ENCODE data around the gene RAB27A.
A peak's percentile ranks its signal among the peaks of the same experiment; 100 is the strongest.
"Not testable (repeated sequence)": the region's sequence is repeated elsewhere in the genome, so short reads cannot be mapped to it uniquely, and the experiment has no call there.

The RAB27A gene

GRCh38 chr15:55289746-55290527 lies at the start of gene RAB27A:
RAB27A (minus strand) TSS chr15:55289813; CDS start chr15:55234934, 54,879 bp downstream.
- DNase-seq (ENCODE audit: low read depth in 2 of 2), result peak; percentile 66 to 76

DNA sequence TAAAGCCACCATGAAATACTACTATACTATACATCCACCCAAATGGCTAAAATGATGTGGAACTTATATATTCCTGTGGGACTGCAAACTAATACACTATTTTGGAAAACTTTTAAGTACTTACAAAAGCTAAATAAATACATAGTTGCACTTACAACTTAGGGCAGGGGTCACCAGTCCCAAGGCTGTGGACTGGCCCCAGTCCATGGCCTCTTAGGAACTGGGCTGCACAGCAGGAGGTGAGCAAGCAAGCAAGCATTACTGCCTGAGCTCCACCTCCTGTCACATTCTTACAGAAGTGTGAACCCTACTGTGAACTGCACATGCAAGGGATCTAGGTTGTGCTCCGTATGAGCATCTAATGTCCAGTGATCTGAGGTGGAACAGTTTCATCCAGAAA lies 47.5 kb upstream of the RAB27A start:
- DNase-seq (ENCODE audit: low read depth in 2 of 2), result no peak

GRCh38 chr15:55334997-55335396 lies 45.4 kb upstream of the RAB27A start:
- no peak for DNase-seq (ENCODE audit: low read depth in 2 of 2)

GRCh38 chr15:55334371-55334770 lies 44.8 kb upstream of the RAB27A start:
- no peak for DNase-seq (ENCODE audit: low read depth in 2 of 2)

DNA sequence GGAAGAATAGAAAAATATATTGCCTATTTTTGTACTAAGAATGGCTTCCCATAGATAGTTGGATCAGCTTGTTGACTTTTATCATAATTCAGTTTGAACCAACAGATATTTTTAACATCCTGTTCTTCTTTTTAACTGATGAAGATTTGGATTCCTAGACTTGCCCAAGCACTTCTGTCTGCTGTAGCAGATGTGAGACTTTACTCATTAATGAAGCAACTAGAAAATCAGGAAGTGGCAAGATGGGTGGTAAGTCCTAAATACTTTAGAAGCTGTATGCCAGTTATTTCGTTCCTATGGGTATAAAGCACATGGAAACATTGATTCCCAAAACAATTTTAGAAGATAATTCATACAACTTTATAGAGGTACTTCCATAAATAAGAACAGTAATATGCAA lies 37.8 kb upstream of the RAB27A start:
- DNase-seq (ENCODE audit: low read depth in 2 of 2), result no peak

GRCh38 chr15:55322467-55322866 lies 32.9 kb upstream of the RAB27A start:
- no peak for DNase-seq (ENCODE audit: low read depth in 2 of 2)

DNA sequence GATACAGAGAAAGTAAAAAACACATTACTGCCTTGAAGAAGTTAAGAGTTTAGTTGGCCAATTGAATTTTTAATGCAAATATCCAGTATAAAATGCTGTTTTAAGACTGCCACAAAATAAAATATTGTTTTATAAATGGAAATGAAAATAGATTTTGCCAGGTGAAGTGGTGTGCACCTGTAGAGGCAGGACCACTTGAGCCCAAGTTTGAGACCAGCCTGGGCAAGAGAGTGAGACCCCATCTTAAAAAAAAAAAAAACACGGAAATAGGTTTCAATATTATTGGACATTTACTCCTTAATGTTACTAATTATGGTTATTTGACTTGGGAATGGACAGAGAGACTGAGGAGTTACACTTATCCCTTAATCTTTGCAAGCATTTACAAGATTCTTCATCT lies 31.4 kb upstream of the RAB27A start:
- no peak for DNase-seq (ENCODE audit: low read depth in 2 of 2)

GRCh38 chr15:55320238-55320550 lies 30.6 kb upstream of the RAB27A start:
- DNase-seq (ENCODE audit: low read depth in 2 of 2), result no peak

DNA sequence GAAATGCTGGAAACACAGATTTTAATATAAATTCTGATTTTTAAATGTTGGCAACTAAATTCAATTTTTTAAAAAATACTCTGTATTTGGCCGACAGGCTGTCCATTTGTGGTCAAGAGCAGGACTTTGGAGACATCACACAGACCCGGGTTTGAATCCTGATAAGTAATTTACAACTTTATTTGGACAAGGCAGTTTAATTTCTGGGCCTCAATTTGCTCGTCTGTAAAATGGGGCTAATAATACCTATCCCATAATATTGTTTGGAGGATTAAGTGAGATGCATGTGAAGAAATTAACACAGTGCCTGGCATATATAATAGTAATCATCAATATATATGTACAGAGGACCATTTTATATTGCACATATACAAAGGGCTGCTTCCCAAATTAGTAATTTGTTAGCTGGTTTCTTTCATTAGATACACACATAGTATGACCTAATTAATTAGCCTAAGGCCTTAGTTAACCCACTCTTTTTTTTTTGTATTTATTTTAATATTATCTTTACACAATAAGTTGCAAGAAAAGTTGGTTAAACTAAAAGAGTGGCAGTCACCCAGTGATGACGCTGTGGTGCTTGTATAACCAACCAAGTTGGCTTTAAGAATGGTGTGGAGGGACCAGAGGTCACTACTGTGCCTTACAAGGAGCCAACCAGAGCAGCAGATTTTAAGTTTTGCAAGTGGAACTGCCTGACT lies 30.1 kb upstream of the RAB27A start:
- DNase-seq (ENCODE audit: low read depth in 2 of 2), result no peak

- DNase-seq (ENCODE audit: low read depth in 2 of 2), result peak; percentile 51 to 61
Measured at GRCh38 chr15:55318588-55319494, 29.2 kb upstream of the RAB27A start, which contains the start of the genes PIGB and PIGBOS1. PIGB (plus strand) TSS chr15:55319222; CDS start chr15:55319251, 29 bp downstream. PIGBOS1 (minus strand) TSS chr15:55319123; CDS start chr15:55317792, 1,331 bp downstream.

- DNase-seq (ENCODE audit: low read depth in 2 of 2), result not testable (repeated sequence)
Measured at GRCh38 chr15:55302801-55303200, 13.2 kb upstream of the RAB27A start.

DNA sequence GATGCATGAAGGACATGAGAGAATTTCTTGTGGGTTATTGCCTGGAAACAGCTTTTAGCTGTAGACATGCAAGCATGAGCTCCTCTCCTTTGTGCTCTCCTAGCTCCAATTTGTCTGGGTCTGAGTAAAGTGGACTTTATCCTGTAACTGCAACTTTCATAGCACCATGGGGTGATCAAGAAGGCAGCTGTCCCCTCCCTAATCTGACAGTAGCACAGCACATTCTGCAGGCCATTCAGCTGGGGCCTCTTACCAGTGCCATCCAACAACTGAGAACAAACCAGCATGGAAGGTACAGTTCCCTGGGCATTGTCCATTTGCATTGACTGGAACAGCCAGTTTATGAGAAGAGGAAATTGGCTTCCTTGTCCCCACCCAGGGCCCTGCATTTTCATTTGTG lies 7.7 kb upstream of the RAB27A start:
- no peak for DNase-seq (ENCODE audit: low read depth in 2 of 2)

GRCh38 chr15:55290528-55291057 lies 980 bp upstream of the RAB27A start:
- peak; percentile 81 to 82 for DNase-seq (ENCODE audit: low read depth in 2 of 2)

DNA sequence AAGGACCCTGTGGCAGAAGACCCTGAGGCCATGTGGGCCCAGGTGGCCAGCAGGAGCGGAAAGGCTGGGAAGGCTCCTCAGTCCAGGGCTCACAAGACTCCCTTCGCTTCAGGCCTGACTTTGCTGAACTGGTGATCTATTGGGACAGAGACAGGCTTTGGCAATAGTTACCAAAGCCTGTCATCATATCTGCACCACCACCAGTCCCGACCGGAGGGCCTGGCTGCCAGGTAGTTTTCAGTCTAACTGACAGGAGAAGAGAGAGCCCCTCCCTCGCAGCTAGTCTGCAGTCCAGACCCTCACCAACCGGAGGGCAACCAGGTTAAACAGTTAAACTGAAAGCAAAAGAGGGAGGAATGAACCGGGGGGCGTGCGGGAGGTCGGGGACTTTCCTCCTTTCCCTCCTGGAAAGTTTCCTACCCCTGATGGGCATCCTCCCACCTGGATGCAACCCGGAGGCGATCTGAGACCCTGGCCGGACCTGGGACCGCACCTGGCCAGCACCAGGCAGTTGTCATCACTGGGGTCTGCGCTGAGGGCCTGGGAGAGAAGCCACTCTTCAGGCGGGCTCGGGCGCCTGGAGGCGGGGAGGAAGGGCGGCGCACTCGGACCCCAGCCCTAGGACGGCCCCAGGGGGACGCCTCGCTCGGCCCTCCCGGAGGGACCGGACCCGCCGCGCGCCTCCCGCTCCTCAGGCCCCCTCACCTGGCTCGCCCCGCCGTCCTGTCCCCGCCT lies 435 bp downstream of the RAB27A start:
- peak; percentile 16 to 27 for DNase-seq (ENCODE audit: low read depth in 2 of 2)

DNA sequence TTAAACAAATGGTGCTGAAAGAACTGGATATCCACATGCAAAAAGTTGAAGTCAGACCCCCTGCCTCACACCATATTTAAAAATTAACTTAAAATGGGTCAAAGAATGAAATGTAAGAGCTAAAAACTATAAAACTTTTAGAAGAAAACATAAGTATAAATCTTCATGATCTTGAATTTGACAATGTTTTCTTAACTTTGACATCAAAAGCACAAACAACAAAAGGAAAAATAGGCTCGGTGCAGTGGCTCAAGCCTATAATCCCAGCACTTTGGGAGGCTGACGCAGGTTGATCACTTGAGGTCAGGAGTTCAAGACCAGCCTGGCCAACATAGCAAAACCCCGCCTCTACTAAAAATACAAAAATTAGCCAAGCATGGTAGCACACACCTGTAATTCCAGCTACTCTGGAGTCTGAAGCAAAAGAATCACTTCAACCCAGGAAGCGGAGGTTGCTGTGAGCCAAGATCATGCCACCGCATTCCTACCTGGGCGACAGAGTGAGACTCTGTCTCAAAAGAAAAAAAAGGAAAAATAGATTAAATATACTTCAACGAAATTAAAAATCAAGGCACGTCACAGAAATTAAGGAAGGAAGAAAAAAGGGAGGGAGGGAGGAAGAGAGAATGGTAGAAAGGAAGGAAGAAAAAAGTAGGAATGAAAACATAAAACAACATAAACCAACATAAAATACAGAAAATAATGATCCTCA lies 1.5 kb downstream of the RAB27A start:
- DNase-seq (ENCODE audit: low read depth in 2 of 2), result no peak

DNA sequence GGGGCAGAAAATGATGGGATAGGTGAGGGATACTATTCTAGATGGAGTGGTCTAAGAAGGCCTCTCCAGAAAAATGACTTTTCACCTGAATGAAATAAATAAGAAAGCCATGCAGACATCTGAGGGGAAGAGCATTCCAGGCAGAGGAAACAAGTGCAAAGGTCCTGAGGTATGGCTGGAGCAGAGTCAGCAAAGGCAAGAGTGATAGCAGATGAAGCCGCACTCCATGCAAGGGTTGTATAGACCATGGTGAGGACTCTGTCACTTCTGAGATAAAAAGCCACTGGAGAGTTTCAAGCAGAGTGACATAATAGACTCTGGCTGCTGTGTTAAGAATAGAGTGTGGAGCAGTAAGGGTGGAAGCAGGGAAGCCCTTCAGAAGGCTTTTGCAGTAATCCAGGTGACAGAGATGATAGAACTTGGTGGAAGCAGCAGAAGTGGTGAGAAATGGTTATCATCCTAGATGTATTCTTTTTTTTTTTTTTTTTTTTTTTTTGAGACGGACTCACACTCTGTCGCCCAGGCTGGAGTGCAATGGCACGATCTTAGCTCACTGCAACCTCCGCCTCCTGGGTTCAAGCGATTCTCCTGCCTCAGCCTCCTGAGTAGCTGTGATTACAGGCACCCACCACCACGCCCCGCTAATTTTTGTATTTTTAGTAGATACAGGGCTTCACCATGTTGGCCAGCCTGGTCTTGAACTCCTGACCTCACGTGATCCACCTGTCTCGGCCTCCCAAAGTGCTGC lies 3.0 kb downstream of the RAB27A start:
- DNase-seq (ENCODE audit: low read depth in 2 of 2), result not testable (repeated sequence)

GRCh38 chr15:55284426-55284825 lies 5.2 kb downstream of the RAB27A start:
- no peak for DNase-seq (ENCODE audit: low read depth in 2 of 2)

GRCh38 chr15:55283379-55284147 lies 6.0 kb downstream of the RAB27A start:
- no peak for DNase-seq (ENCODE audit: low read depth in 2 of 2)

DNA sequence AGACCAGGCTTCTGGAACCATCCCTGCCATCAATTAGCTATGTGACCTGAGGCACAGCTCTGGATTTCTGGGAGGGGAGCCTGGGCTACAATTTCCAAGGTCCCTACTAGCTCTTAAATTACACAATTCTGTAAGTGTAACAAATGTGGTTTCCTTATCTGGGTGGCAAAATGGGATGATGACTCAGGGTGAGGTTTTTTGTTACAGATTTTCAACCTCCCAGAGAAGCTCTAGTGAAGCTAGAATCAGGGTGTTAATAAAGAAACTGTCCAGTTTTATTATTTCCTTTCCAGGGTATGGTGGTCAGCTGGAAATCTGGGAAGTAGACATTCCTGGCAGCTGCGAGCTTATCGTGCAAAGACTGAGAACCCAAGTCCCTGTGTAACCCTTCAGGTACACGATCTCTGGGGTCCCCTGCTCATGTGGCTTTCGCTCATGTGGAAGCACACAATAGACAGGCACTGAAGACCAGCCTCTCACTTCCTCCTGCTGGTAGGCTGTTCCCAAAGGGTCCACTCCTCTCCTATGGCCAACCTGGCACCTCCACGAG lies 7.3 kb downstream of the RAB27A start:
- DNase-seq (ENCODE audit: low read depth in 2 of 2), result no peak

Data from stimulated activated CD4-positive, alpha-beta T cell treated with anti-CD3 and anti-CD28 coated beads, Interleukin-1b, Interleukin-23, amount 100 ng/mL, for 4 hours (primary cell).